Fibroblast of skin of back (primary cell): ENCODE data around the gene TBC1D10A.

Experiments used
- DNase-seq: peaks from one replicate; pipeline ENCODE4 v3.0.0-alpha.2; 2013

The TBC1D10A gene

DNA sequence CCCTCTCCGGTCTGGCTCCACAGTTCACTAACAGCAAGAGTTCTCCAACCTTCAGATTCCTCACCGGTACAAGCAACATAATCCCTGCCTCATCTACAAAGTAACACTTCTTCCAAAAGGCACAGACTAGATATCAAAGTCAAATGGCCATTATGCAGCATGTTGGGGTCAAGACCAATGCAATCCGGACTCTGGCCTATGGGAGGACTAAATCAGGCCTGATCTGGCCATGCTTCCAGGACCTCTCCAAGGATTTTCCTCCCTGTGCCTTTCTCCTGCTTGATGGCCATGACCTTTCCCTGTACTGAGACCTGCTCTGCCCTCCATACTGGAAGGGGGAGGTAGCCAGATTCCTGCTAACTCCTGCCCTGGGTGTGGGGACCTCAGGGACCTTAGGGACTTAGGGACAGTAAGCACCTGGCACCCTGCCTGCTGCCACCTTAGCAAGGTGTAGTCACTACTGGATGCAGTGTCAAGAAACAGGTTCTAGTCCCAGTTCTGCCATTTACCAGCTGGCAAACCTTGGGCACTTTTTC lies 6.7 kb downstream of the TBC1D10A start:
- DNase-seq: no peak

DNA sequence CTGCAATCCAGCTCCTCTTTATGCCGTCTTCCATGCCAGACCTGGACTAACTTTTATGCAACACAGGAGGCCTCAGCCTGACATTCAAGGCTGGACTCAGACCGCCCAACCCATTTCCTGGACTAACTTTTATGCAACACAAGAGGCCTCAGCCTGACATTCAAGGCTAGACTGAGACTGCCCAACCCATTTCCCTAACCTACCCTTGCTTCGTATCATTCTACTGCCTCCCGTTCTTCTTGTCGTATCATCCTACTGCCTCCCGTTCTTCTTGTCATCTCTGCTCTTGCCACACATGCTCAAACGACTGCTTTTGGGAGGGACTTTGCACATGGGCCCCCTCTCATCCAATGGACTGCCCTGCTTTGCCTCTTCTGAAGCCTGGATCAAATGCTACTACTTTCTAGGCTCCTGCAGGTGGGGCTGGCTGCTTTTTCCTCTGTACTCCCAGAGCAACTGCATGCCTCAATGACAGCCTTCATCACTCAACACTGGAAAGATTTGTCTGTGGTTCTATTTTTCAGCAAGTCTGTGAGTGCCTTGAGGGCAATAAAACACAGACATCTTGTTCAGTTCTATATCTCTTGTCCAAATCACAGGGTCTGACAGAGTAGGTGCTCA lies 7.8 kb downstream of the TBC1D10A start:
- DNase-seq: no peak

GRCh38 chr22:30317778-30318177 lies 9.0 kb downstream of the TBC1D10A start:
- no peak for DNase-seq

DNA sequence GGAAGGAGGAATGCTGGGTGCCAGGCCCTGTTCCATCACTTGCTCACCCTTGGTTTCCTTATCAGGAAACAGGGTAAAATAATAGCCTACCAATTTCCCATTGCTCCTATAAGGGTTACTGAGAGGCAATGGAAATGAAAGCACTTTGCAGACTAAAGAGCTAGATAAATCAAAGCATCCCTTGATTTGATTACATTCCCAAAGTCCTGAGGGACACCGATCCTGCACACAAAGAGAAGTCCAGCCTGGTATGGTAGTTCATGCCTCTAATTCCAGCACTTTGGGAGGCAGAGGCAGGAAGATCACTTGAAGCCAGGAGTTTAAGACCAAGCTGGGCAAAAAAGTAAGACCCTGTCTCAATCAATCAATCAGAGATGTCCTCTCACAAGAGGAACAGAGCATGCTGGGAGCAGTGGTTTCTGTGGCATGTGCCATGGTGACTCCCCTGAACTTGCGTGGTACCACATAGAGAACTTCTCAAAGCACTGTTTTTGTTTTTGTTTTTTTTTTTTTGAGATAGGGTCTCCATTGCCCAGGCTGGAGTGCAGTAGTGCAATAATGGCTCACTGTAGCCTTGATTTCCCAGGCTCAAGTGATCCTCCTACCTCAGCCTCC lies 10.7 kb downstream of the TBC1D10A start:
- DNase-seq: no peak

- DNase-seq: no peak
These were observed 11.8 kb downstream of the TBC1D10A start for GRCh38 chr22:30314915-30315314.

DNA sequence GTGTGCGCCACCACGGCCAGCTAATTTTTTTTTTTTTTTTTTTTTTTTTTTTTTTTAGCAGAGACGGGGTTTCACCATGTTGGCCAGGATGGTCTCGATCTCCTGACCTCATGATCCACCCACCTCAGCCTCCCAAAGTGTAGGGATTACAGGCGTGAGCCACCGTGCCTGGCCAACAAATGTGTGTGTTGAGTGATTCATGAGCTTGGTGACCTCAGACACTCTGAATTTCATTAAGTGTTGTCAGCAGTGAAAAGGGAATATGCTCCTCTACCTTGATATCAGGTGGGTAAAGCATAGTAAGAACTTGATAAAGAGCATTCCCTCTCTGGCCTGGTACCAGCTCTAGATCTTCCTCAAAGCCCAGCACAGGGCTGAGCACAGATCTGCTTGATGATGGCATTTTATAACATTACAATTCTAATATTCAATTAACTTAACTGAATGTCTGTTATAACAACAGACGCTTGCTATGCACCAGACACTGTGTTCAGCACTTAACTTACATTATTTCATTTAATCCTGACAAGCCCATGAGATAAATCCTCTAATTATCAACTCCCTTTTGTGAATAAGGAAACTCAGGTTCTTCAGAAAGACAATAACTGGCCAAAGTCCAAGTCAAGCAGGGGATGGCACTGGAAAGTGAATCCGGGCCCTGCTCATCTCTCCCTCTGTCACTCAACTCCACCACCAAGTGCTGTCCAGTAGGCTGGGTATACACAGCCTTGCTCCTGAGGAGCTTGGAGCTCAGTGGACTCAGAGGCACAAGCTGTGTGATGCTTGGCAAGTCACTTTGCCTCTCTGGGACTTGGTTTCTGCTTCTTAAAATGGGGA lies 13.0 kb downstream of the TBC1D10A start:
- DNase-seq: no peak

GRCh38 chr22:30312053-30312452 lies 14.7 kb downstream of the TBC1D10A start:
- peak; percentile 88 for DNase-seq

DNA sequence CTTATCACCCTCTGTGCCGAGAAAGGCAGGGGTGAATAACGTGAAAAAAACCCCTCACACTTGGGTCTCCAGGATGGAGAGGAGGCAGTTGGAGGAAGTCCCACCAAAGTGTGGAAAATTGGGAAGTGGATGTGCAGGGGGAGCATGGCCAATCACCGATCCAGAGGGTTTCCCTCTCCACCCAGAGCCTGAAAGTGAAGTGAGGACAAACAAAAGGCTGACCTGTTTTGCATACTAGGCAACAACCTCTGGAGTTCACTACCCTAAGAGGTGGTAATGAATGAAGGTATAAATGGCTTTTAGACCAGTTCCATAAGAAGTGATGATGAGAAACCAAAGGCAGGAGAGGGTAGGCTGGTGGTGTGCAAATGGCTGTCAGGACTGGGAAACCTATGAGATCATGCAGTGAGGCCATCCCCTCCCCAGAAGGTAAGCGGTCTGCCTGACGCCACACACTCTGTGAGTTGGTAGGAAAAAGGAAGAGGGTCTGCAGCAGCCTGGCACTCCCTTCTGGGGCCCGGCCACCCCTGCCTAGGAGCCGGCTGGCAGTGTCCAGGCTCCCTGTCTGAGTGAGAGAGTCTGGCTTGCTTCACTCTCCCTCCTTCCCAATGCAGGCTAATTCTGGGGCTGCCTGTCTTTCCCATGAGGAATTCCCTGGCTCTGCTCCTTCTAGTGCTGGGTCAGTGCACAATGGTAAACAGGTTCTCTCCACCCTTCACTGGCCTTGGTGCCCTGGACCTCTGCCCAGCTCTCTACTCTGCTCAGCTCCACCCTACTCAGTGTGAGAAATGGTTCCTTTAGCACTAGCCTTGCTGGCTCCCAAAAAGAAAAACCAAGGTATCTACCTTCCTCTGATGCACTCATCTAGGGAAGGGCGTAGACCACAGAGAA lies 15.6 kb downstream of the TBC1D10A start:
- peak; percentile 40 for DNase-seq

- DNase-seq: peak; percentile 45
These were observed 16.6 kb downstream of the TBC1D10A start for GRCh38 chr22:30309951-30310741.

DNA sequence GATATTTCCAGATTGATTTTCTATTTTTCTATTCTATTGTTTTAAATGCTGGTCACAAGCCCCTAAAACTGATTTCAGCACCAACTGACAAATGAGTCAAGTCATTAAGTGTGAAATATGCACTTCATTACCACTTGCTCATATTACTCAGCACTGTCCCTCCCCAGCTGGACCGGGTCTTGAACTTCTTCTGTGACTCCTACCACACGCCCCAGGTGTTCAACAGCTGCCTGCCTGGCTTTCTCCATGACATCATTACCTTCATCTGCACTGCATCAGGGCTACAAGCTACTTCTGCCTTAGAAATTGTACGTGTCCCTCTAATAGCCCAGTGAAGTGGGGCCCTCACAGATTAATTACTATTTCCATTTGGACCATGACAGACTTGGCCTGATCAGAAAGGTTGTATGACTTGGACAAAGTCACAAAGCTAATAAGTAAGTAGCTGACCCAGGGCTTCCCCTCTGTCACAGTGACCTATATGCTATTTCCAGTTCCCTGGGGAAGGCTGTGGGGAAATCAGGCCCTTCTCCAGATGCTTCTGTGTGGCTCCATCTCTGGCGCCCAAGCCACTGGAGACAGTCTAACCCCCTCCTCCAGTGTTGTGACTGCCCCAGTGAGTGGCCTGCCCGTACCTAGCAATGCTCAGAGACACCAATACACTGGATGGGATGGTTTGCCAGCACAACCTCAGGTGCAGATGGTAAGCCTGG lies 18.1 kb downstream of the TBC1D10A start:
- no peak for DNase-seq

- no peak for DNase-seq
These were observed 18.6 kb downstream of the TBC1D10A start for GRCh38 chr22:30308093-30308492.

DNA sequence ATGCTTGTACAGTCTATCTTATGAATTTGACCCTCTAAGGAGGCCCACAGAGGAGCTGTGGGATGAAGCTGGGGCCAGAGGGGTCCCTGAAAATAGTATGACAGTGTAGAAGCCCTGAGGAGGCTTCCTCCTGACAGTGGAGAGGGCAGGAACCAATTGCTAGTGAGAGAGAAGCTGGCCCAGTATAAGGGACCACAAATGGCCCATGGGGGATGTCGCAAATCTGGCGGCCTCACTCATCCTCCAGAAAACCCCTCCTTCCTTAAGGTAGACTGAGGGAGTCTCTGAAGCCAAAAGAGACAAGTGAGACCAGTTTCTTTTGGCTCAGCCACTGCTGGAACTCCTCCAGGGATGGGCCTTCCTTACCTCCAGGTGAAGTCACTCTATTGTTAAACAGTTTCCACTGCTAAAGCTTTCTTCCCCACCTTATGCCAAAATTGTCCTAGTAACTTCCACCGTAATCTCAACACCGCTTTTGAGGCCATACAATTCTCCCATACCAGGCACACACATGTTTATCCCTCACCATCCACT lies 19.6 kb downstream of the TBC1D10A start:
- no peak for DNase-seq

- no peak for DNase-seq
These were observed 20.1 kb downstream of the TBC1D10A start for GRCh38 chr22:30306627-30307011.

- DNase-seq: no peak
These were observed 20.7 kb downstream of the TBC1D10A start for GRCh38 chr22:30305906-30306626.

GRCh38 chr22:30305519-30305905 lies 21.2 kb downstream of the TBC1D10A start:
- no peak for DNase-seq

DNA sequence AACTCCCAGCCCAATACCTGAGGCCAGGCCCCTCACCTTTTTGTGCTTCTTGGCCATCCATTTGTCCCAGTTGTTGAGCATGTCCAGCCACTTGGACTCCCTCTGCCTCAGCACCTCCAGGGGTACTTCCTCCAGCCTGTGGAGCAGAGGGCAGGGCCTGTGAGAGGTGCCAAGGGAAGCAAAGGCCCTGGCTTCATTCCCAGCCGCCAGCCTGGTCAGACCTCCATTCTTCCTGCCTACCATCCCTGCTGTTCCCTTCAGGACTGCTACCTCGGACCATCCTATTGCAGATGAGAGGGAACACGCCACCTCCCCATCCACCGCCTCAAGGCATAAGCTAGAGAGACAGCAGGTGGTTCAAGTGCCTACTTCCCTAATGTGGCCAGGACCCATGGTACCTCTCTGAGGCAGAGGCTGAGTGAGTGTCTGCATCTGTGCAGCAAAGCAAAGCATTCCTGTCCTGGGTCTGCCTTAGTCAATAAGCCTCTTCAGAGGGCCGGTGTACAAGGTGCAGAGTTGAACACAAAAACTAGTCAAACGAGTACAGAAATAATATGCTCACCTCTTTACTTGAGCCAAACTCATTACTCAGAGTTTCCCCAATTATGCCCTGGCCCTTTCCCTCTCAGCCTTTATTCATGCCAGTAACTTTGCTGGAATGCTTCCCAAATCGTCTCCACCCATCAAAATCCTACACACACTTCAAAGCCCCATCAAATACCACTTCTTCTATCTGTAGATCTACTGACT lies 22.1 kb downstream of the TBC1D10A start:
- no peak for DNase-seq

- DNase-seq: no peak
These were observed 24.0 kb downstream of the TBC1D10A start for GRCh38 chr22:30302810-30303138.

DNA sequence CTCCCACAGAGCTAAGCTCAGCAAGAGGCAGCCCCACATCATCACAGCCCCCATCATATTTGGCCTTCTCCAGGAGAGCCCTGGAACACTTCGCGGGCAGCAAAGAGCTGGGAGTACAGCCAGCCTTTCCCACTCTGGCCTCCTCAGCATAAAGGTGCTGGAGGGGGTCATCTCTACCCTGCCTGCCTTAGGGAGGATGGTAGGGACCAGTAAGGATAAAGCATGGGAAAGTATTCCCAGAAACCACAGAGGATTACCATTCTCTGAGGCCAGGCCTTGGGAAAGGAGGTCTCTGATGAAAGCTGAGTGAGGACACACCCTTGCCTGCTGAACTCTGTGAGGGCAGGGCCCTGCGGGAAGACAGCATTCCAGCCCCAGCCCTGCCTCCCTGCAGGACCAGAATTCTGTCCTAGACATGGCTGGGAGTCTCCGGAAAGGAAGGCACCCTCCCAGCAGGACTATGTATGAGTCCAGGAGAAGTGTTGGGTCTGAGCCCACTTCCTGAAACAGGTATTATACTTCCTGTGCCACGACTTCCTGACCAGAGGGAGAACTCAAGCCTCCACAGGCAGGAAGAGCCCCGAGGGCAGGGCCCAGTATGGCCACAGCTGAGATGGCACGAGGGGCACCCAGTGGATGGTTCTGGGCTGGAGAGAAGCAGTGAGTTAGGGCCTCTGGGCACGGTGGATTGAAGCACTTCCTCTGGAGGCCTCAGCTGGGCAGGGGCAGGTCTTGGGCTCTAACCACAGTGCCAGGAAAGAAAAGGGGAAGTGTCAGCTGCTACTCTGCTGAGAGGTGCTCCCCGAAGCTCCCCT lies 24.5 kb downstream of the TBC1D10A start:
- DNase-seq: peak; percentile 87
